NCI-H2196 treated with DMSO at 0.1 percent for 48 hours (cell line): Measurements from ENCODE around the gene CCDC57.

Experiments used
- DNase-seq: peaks from one replicate; lab custom pipeline; 2025; ENCODE audit not compliant: unreplicated experiment; lab: John Stamatoyannopoulos, UW

Gene CCDC57

GRCh38 chr17:82055023-82055964, 157.3 kb downstream of the CCDC57 start:
- DNase-seq, result no peak

GRCh38 chr17:82054351-82055022, 158.2 kb downstream of the CCDC57 start:
- no peak for DNase-seq

GRCh38 chr17:82053556-82054263, 158.9 kb downstream of the CCDC57 start:
- DNase-seq, result no peak

- no peak for DNase-seq
Measured at GRCh38 chr17:82053130-82053529, 159.5 kb downstream of the CCDC57 start.

- no peak for DNase-seq
Measured at GRCh38 chr17:82052638-82053059, 160.0 kb downstream of the CCDC57 start.

- peak; percentile 75 for DNase-seq
Measured at GRCh38 chr17:82051776-82052637, 160.6 kb downstream of the CCDC57 start, which contains the start of the genes GPS1 and RFNG. Gene GPS1 (plus strand): TSS chr17:82051898. CDS start chr17:82051932, 34 bp downstream. Gene RFNG (minus strand): TSS chr17:82051811. CDS start chr17:82051766, 45 bp downstream.
